HG03469 (cell line): ENCODE measurements around the gene ZGLP1.

Experiments used
- ATAC-seq: cut with Tn5 transposase; IDR thresholded peaks from one replicate; pipeline ENCODE4 v1.9.1; 2021; ENCODE audit warnings: mild to moderate bottlenecking, moderate library complexity, moderate number of reproducible peaks; ENCODE audit not compliant: unreplicated experiment

The ZGLP1 gene

DNA sequence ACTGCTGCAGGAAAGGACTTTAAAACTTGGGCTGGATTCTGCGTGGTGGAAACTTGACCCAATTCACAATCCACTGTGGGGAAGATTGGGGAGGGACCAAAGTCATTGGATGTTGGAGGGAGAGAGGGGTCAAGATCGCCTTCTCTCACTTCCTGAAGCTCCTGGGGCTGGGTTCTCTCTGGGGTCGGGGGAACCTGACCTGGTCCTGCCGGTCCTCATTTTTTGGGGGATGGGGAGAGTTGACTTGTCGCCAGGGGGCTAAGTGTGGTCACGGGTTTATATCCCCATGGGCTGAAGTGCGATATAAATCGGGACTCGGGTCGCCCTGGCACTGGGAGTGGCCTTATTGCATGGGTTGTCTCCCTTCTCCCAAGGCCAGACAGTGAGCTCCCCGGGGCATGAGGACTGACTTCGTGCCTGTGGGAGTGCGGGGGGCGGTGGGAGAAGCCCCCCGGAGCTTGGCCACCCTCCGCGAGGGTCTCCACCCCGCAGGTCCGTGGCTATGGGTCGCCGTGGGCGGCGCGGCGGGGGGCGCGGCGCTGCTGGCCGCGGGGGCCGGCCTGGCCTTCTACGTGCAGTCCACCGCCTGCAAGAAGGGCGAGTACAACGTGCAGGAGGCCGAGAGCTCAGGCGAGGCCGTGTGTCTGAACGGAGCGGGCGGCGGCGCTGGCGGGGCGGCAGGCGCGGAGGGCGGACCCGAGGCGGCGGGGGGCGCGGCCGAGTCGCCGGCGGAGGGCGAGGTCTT, 13.6 kb downstream of the ZGLP1 start:
- no peak for ATAC-seq

- ATAC-seq, result no peak
These were observed 14.2 kb downstream of the ZGLP1 start for GRCh38 chr19:10295305-10295846.

DNA sequence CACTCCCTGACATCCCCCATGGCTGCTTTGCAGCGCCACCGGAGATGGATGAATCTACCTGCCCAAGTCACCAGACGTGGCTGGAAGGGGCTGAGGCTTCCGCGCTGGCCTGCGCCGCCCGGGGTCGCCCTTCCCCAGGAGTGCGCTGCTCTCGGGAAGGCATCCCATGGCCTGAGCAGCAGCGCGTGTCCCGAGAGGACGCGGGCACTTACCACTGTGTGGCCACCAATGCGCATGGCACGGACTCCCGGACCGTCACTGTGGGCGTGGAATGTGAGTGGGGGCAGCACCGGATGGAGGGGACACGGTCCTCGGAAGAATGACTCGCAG, 15.3 kb downstream of the ZGLP1 start:
- no peak for ATAC-seq

DNA sequence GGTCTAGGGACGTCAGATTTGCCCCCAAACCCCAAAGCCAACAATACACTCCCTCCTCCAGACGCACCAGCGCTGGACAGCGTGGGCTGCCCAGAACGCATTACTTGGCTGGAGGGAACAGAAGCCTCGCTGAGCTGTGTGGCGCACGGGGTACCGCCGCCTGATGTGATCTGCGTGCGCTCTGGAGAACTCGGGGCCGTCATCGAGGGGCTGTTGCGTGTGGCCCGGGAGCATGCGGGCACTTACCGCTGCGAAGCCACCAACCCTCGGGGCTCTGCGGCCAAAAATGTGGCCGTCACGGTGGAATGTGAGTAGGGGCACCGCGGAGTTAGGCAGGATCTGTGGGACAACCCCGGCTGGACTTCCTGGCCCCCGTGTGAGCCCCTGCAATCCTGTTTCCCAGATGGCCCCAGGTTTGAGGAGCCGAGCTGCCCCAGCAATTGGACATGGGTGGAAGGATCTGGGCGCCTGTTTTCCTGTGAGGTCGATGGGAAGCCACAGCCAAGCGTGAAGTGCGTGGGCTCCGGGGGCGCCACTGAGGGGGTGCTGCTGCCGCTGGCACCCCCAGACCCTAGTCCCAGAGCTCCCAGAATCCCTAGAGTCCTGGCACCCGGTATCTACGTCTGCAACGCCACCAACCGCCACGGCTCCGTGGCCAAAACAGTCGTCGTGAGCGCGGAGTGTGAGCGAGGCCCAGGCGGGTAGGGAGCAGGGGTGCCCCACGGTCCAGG, 15.8 kb downstream of the ZGLP1 start:
- no peak for ATAC-seq

DNA sequence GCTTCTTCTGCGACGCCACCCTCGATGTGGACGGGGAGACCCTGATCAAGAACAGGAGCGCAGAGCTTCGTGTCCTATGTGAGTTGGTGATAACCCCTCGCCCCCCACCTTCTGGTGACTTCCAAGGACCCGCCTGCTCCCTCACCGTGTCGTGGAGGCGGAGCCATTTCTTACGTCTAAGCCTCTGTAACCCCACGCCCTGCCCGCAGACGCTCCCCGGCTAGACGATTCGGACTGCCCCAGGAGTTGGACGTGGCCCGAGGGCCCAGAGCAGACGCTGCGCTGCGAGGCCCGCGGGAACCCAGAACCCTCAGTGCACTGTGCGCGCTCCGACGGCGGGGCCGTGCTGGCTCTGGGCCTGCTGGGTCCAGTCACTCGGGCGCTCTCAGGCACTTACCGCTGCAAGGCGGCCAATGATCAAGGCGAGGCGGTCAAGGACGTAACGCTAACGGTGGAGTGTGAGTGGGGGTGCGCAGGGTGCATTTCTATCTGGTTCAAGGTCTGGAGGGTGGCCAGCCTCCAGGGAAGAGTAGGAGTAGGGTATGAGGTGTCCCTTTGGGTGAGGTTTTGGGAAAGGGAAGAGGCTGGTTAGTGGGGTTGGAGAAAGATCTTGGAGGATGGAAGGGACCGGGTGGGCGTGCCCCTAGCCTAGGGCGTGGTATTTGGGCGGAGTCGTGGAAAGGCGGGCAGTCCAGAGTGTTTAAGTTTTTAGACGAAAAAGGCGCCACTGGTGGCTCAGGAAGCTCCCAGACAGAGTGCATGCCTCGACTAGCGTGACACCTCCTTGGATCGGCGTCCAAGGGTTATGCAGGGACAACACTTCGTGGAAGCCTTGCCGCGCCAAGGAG, 16.6 kb downstream of the ZGLP1 start:
- ATAC-seq, result no peak

- no peak for ATAC-seq
These were observed 17.3 kb downstream of the ZGLP1 start for GRCh38 chr19:10292206-10292788.

GRCh38 chr19:10291554-10292205, 17.9 kb downstream of the ZGLP1 start:
- ATAC-seq, result no peak

DNA sequence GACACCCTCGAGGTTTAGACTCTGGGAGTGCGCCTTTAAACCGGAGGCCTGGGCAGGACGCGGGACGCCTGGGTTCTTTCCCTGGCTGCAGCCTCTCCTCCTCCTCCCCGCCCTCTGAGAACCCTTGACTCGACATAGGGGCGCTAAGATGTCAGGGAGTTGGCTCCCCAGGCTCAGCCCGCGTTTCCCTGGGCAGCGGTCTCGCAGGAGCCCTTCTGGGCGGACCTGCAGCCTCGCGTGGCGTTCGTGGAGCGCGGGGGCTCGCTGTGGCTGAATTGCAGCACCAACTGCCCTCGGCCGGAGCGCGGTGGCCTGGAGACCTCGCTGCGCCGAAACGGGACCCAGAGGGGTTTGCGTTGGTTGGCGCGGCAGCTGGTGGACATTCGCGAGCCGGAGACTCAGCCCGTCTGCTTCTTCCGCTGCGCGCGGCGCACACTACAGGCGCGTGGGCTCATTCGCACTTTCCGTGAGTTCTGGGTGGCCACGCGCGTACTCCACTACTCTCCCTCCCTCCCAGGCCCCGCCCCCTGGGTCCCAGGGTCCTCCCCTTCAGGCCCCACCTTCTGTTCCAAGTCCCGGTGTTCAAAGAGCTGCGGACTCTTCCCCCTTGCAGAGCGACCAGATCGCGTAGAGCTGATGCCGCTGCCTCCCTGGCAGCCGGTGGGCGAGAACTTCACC, 18.6 kb downstream of the ZGLP1 start:
- no peak for ATAC-seq

GRCh38 chr19:10290357-10290875, 19.2 kb downstream of the ZGLP1 start:
- ATAC-seq, result no peak

- no peak for ATAC-seq
These were observed 19.7 kb downstream of the ZGLP1 start, which contains the start of gene ICAM5 for GRCh38 chr19:10289836-10290356. ICAM5 (plus strand) TSS chr19:10289952; CDS start chr19:10290044, 92 bp downstream.

DNA sequence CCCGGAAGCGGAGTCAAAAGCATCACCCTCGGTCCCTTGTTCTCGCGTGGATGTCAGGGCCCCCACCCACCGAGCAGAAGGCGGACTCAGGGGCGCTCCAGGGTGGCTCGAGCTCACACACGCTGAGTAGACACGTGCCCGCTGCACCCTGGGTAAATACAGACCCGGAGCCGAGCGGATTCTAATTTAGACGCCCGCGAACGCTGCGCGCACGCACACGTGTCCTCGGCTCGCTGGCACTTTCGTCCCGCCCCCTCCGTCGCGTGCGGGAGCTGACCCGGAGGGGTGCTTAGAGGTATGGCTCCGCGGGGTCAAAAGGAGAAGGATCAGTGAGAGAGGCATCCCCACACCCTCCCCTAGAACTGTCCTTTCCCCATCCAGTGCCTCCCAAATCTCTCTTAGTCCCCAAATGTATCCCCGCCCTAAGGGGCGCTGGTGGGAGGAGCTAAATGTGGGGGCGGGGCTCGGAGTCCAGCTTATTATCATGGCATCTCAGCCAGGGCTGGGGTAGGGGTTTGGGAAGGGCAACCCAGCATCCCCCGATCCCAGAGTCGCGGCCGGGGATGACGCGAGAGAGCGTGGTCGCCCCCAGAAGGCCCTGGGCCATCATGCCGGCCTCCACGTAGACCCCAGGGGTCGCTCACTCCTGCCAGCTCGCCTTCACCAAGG, 20.3 kb downstream of the ZGLP1 start:
- ATAC-seq, result no peak

DNA sequence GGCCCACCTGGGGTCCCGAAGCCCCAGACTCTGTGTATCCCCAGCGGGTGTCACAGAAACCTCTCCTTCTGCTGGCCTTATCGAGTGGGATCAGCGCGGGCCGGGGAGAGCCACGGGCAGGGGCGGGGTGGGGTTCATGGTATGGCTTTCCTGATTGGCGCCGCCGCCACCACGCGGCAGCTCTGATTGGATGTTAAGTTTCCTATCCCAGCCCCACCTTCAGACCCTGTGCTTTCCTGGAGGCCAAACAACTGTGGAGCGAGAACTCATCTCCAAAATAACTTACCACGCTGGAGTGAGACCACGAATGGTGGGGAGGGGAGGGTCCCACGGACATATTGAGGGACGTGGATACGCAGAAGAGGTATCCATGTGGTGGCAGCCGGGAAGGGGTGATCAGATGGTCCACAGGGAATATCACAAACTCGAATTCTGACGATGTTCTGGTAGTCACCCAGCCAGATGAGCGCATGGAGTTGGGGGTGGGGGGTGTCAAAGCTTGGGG, 20.9 kb downstream of the ZGLP1 start:
- ATAC-seq, result no peak

GRCh38 chr19:10286803-10287737, 22.5 kb downstream of the ZGLP1 start, which contains the start of gene ICAM4:
ICAM4 (plus strand) TSS chr19:10286955; CDS start chr19:10287013, 58 bp downstream.
- ATAC-seq, result no peak

- no peak for ATAC-seq
These were observed 24.2 kb downstream of the ZGLP1 start for GRCh38 chr19:10285393-10285792.

DNA sequence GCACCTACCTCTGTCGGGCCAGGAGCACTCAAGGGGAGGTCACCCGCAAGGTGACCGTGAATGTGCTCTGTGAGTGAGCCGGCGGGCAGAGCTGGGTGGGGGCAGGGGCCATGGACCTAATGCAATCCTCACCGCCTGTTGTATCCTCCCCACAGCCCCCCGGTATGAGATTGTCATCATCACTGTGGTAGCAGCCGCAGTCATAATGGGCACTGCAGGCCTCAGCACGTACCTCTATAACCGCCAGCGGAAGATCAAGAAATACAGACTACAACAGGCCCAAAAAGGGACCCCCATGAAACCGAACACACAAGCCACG, 24.7 kb downstream of the ZGLP1 start:
- no peak for ATAC-seq

- ATAC-seq, result no peak
These were observed 25.3 kb downstream of the ZGLP1 start for GRCh38 chr19:10284065-10284959.
